ENCODE measurements around the gene NUTM2F.
"Not testable (repeated sequence)": the region's sequence is repeated elsewhere in the genome, so short reads cannot be mapped to it uniquely, and the experiment has no call there.

Gene NUTM2F

GRCh38 chr9:94315034-94315984, 13.1 kb downstream of the NUTM2F start:
- not testable (repeated sequence) for DNase-seq

DNA sequence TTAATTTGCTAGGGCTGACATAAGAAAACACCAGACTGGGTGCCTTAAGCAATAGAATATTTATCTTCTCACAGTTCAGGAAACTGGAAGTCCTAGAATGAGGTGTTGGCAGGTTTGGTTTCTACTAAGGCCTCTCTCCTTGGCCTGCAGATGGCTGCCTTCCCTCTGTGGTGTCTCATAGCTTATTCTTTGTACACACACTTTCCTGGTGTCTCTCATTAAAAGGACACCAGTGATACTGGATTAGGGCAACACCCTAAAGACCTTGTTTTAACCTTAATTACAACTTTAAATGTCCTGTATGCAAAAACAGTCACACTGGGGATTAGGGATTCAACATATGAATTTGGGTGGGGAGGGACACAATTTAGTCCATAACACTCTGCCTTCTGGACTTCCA, 25.1 kb downstream of the NUTM2F start:
- DNase-seq = no peak

- no peak for DNase-seq
These were observed 26.0 kb downstream of the NUTM2F start for GRCh38 chr9:94302426-94302825.

GRCh38 chr9:94301583-94301982, 26.9 kb downstream of the NUTM2F start:
- no peak for DNase-seq

GRCh38 chr9:94300470-94301301, 27.8 kb downstream of the NUTM2F start:
- no peak for DNase-seq

DNA sequence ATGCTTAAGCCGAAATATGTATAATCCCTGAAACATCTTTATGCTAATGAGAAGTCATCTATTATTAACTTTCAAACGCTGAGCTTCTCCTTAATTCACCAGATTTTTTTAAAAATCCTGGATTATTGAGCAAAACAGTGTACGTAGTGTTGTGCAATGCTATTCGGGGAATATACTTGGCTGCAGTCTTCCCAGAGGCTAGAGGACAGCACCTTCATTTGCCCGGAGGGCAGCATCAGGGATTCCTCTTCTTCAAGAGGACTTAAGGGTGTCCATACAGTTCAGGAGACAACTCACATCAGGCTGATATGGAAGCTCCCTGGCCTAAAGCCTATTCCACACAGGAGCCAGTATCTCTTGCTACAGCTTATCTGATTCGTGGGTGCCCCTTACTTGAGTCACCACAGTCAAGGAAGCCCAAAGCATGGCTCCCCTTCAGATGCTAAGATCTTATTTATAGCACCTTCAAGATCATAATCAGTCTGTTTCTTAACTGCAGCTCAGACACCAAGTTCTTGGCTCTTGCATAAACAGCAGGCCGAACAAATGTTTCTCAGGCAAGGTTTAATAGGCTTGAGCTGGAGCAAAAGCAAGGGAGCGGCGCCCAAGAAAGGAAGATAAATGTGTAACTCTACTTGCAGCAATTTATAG, 29.4 kb downstream of the NUTM2F start:
- no peak for DNase-seq

DNA sequence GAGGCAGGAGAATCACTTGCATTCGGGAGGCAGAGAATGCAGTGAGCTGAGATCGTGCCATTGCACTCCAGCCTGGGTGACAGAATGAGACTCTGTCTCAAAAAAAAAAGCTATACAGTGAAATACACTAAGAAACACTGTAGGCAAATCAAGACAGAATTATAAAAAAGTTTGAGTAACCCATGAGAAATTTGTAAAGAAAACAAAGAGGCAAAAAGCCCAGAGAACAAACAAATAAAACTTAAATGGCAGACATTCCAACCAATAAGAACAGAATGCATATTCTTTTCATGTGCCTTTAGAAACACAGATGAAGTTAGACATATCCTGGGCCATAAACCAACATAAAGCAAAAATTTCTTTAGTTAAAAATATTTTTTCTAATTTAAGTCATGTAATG, 38.8 kb downstream of the NUTM2F start:
- DNase-seq = no peak

DNA sequence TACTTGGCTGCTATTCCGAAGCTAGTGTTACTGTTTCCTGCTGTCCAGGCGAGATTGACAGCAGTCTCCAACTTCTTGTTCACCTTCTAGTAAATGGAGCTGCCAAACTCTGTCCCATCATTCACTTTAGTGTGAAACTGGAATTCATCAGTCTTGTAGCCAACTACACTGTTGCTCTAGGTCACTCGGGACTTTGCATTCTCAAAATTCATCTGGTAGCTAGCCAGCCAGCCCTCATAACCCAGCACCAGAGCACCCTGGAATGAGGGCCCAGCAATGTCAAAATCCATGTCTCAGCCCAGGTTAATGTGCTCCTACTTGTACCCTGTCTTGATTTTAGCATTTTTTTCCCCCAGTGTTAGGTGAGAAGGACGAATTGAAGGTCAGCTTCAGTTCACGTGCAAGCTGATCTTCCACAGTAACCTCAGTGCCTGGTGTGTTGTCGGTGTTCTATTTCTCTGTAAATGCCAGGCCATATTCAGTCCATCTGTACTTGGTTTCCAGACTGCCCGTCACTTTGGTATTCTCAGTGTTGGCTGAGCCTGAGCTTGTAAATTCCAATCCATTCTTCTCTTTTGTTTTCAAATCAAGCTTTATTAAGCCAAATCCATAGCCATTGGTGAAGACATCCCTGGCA, 40.4 kb downstream of the NUTM2F start:
- DNase-seq = no peak

DNA sequence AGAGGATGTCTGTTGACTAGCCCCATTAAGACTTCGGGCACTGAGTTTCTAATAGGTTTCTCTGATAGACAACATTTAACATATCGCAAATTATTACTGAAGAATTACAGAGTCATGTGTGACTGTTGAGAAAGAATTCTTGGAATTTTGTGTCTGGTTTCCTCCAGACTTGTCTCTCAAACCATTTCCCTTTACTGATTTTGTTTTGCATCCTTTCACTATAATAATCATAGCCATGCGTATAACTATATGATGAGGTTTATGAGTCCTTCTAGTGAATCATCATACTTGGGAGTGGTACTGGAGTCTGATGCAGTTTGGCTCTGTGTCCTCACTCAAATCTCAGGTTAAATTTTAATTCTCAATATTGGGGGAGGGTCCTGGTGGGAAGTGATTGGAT, 42.3 kb downstream of the NUTM2F start:
- no peak for DNase-seq

DNA sequence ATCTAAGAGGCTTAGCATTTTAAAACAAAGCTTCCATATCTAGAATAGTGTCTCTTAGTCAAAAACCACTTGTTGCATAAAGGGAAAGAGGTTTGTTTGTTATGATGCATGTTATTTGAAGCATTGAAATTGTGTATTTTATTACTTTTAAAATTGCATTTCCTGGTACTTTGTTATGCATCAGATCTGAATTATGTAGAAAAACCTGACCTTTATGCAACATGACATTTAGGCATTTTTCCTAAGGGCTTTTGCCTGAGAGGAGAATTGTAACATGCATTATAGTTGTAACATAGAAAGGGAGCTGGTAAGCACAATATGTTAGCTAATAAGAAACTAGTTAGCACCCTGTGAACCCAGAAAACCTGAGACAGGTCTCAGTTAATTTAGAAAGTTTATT, 47.3 kb downstream of the NUTM2F start:
- DNase-seq = no peak

- DNase-seq = no peak
These were observed 47.9 kb downstream of the NUTM2F start for GRCh38 chr9:94280409-94280989.

DNA sequence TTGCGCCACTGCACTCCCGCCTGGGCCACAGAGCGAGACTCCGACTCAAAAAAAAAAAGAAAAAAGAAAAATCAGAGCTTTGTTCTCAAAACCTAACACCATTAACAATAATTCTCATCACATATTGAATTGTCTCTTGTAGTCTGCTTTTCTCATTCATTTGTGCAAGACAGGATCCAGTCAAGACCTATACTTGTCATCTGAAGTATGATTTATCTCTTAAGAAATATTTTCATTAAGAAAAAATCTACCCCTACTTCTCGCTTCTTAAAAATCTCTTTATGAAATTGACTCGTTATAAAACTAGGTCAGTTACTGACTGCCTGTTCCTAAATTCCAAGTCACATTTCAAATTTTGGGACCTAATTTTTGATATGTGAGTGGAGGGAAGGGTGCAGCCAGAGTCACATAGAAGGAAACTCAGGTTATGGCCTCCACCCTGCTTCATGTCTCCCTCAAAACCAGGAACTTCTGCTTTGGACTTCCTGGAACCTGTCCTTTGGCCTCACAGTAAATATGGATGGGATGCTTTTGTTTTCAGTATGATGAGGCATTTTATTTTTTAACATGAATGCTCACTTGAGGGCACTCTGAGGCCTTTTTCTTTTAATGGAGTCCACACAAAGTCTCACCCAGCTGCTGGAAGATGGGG, 50.4 kb downstream of the NUTM2F start:
- no peak for DNase-seq

DNA sequence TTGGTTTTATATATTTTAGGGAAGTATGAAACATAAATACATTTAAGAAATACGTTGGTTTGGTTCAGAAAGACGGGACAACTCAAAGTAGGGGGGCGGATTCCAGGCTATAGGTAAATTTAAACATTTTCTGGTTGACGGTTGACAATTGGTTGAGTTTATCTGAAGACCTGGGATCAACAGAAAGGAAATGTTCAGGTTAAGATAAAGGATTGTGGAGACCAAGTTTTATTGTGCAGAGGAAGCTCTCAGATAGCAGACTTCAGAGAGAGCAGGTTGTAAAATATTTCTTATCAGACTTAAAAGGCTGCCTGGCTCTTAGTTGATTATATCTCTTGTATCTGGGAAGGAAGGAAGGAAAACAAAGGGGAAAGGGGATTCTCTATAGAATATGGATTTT, 51.4 kb downstream of the NUTM2F start:
- DNase-seq = not testable (repeated sequence)

DNA sequence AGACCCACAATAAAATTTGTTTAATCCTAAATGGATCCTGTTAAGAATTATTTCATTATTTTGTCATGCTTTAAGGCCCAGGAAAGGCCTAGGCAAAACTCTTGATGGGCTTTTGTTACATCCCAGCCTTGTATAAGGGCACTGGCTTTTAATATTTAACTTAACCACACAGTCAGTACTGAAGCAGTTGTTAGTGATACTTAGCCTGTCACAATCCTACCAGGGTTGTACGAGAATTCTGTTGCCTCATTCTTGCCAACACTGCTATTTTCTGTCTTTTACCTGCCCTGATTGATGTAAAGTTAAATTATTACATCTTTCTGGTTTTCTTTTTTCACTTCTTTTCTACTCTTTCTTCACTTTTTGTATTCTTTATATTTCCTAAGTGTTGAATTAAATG, 58.4 kb downstream of the NUTM2F start:
- DNase-seq = no peak

DNA sequence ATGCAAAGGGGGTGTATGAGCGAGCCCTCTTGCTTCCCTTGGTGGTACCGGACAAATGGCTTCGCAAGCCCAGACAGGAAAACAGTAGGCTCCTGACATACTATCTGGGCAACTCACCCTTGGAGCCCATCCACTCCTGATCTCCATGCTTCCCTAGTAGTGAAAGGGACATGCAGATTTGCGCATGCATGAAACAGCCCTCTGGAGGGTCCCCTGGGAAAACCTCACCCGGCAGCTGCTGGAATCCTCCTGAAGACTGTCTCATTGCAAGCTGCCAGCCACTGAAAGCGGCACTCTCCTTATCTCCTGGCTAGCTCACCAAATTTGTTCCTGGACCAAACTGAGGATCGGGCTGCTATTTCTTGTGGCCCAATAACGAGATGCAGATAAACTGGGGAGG, 59.2 kb downstream of the NUTM2F start:
- DNase-seq = no peak
